Mononuclear cell (primary cell): ENCODE results near the gene BAIAP2. TPM values are rescaled to one million over a fixed set of nuclear protein-coding genes. Genes with fewer than 3 reads are reported as not detected.
"Not testable (repeated sequence)": the region's sequence is repeated elsewhere in the genome, so short reads cannot be mapped to it uniquely, and the experiment has no call there.

ENCODE experiments used
- H3K27me3 ChIP-seq: 2 replicates; pipeline ENCODE4 v1.6.0; 2011; ENCODE audit warnings: low read length, control low read depth; ENCODE audit not compliant: insufficient read depth
- H3K4me1 ChIP-seq: 2 replicates; pipeline ENCODE4 v1.5.1; 2011; ENCODE audit warnings: mild to moderate bottlenecking, low read length, control low read depth; ENCODE audit not compliant: insufficient read depth
- H3K4me3 ChIP-seq: 2 replicates; pipeline ENCODE4 v1.5.1; 2011; ENCODE audit warnings: mild to moderate bottlenecking, low read length, moderate library complexity
- H3K9me3 ChIP-seq: 2 replicates; pipeline ENCODE4 v1.5.1; 2011; ENCODE audit warnings: low read depth, mild to moderate bottlenecking, control low read depth, low read length
- total RNA-seq: library from RNA; depleted of rRNA; stranded (reverse); fragments of >200 nt; gene quantifications from one replicate; pipeline ENCODE4 v1.2.3, GENCODE V29; 2012

BAIAP2 gene
- total RNA-seq, 1 donor = 5.1 TPM

GRCh38 chr17:81012574-81013447 lies 22.1 kb upstream of the BAIAP2 start:
- no peaks in the 10 kb centered on the region for H3K9me3 ChIP-seq
- H3K27me3 ChIP-seq = no peaks in the 10 kb centered on the region
- no peak overlapping the region for H3K4me3 ChIP-seq
- peaks cover 21% of the 10 kb centered on the region for H3K4me1 ChIP-seq

- no peaks in the 10 kb centered on the region for H3K9me3 ChIP-seq
- H3K27me3 ChIP-seq = no peaks in the 10 kb centered on the region
- peaks cover 29% of the 10 kb centered on the region for H3K4me1 ChIP-seq
- H3K4me3 ChIP-seq = no peak overlapping the region
These were observed 21.3 kb upstream of the BAIAP2 start for GRCh38 chr17:81013642-81014041.

GRCh38 chr17:81015136-81015535 lies 19.8 kb upstream of the BAIAP2 start:
- Histone ChIP-seq H3K27me3 (no peaks in the 10 kb centered on the region), H3K4me3 (no peak overlapping the region), H3K9me3 (no peaks in the 10 kb centered on the region), H3K4me1 (peaks cover 20% of the 10 kb centered on the region)

GRCh38 chr17:81016575-81016974 lies 18.4 kb upstream of the BAIAP2 start:
- Histone ChIP-seq H3K27me3 (no peaks in the 10 kb centered on the region), H3K9me3 (no peaks in the 10 kb centered on the region), H3K4me1 (peaks cover 20% of the 10 kb centered on the region), H3K4me3 (no peak overlapping the region)

- H3K4me1 ChIP-seq = peaks cover 20% of the 10 kb centered on the region
- not testable (repeated sequence) for H3K27me3 ChIP-seq, H3K9me3 ChIP-seq, H3K4me3 ChIP-seq
These were observed 17.6 kb upstream of the BAIAP2 start for GRCh38 chr17:81017330-81017729.

- H3K27me3 ChIP-seq = no peaks in the 10 kb centered on the region
- peaks cover 21% of the 10 kb centered on the region for H3K4me1 ChIP-seq
- peak overlapping the region; percentile 37 for H3K4me3 ChIP-seq
- no peaks in the 10 kb centered on the region for H3K9me3 ChIP-seq
These were observed 16.7 kb upstream of the BAIAP2 start for GRCh38 chr17:81018044-81018802.

GRCh38 chr17:81019563-81020442 lies 15.1 kb upstream of the BAIAP2 start:
- Histone ChIP-seq H3K9me3 (no peaks in the 10 kb centered on the region), H3K27me3 (no peaks in the 10 kb centered on the region), H3K4me1 (peaks cover 29% of the 10 kb centered on the region), H3K4me3 (no peak overlapping the region)

- Histone ChIP-seq H3K27me3 (no peaks in the 10 kb centered on the region), H3K9me3 (no peaks in the 10 kb centered on the region), H3K4me1 (peaks cover 29% of the 10 kb centered on the region), H3K4me3 (no peak overlapping the region)
These were observed 14.5 kb upstream of the BAIAP2 start for GRCh38 chr17:81020443-81020766.

GRCh38 chr17:81020767-81021497 lies 14.0 kb upstream of the BAIAP2 start:
- Histone ChIP-seq H3K4me1 (peaks cover 29% of the 10 kb centered on the region), H3K27me3 (no peaks in the 10 kb centered on the region), H3K9me3 (no peaks in the 10 kb centered on the region), H3K4me3 (no peak overlapping the region)

GRCh38 chr17:81021531-81022343 lies 13.2 kb upstream of the BAIAP2 start:
- H3K27me3 ChIP-seq = no peaks in the 10 kb centered on the region
- no peaks in the 10 kb centered on the region for H3K9me3 ChIP-seq
- no peak overlapping the region for H3K4me3 ChIP-seq
- H3K4me1 ChIP-seq = peaks cover 29% of the 10 kb centered on the region

- peaks cover 26% of the 10 kb centered on the region for H3K4me1 ChIP-seq
- H3K9me3 ChIP-seq = no peaks in the 10 kb centered on the region
- no peaks in the 10 kb centered on the region for H3K27me3 ChIP-seq
- H3K4me3 ChIP-seq = no peak overlapping the region
These were observed 12.6 kb upstream of the BAIAP2 start for GRCh38 chr17:81022344-81022676.

- Histone ChIP-seq H3K27me3 (peaks cover 5% of the 10 kb centered on the region), H3K4me3 (no peak overlapping the region), H3K9me3 (no peaks in the 10 kb centered on the region), H3K4me1 (peaks cover 9% of the 10 kb centered on the region)
These were observed 9.7 kb upstream of the BAIAP2 start for GRCh38 chr17:81025065-81025740.

- Histone ChIP-seq H3K4me1 (peaks cover 9% of the 10 kb centered on the region), H3K27me3 (peaks cover 5% of the 10 kb centered on the region), H3K4me3 (no peak overlapping the region), H3K9me3 (no peaks in the 10 kb centered on the region)
These were observed 9.2 kb upstream of the BAIAP2 start for GRCh38 chr17:81025741-81026129.
